Measurements from ENCODE around the gene SAMD15. TPM values are rescaled to one million over a fixed set of nuclear protein-coding genes. Genes with fewer than 3 reads are reported as not detected.

Gene SAMD15
- total RNA-seq, 4 donors from 2014 or later = under 0.01 to 3.1 (median 0.55) TPM; not detected in 1

- Histone ChIP-seq H3K27ac (no peak overlapping the region), H3K4me3 (no peak overlapping the region), H3K36me3 (no peaks in the 10 kb centered on the region), H3K9me3 (no peaks in the 10 kb centered on the region), H3K27me3 (no peaks in the 10 kb centered on the region), H3K4me1 (no peaks in the 10 kb centered on the region)
- TF ChIP-seq CTCF (IDR thresholded peaks at IDR 0.05) (no peak), POLR2A (IDR thresholded peaks at IDR 0.05) (no peak)
- intact Hi-C loops (cut with DNase I; ENCODE audit: low total_unique reads) = no loop called here
- no peak for DNase-seq
Observed at GRCh38 chr14:77400216-77400615, 23.0 kb downstream of the SAMD15 start.

DNA sequence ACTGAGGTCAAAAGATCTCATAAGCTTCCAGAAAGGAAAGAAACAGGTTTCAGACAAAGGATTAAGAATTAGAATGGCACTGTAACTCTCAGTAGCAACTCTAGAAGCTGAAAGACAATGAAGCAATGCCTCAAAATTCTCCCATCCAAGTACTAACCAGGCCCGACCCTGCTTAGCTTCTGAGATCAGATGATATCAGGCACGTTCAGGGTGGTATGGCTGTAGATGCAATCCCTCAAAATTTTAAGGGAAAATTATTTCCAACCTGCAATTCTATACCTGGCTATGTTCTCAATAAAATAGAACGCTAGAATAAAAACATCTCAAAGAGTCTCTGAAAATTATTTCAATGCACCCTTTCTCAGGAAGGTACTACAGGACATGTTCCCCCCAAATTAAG lies 26.6 kb downstream of the SAMD15 start:
- TF ChIP-seq POLR2A (IDR thresholded peaks at IDR 0.05) (no peak), CTCF (IDR thresholded peaks at IDR 0.05) (no peak)
- intact Hi-C loops (cut with DNase I; ENCODE audit: low total_unique reads) = no loop called here
- no peaks in the 10 kb centered on the region for H3K9me3 ChIP-seq

DNA sequence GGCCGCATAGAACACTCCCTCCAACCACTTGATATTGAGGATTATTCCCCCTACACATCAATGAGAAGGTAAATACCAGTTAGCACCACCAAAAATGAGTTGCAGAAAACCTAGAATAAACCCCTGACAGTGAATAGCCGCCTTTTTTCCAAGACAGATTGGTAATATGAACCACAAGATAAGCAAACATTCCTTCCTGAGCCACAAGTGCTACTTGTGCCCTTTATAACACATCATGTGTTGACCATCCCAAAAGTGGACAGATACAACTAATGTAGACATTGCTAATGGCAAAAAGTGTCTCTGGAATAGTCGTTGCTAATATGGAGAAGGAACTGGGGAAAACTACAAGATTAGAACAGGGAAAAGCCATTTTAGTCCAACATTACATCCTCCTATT lies 28.9 kb downstream of the SAMD15 start:
- no peak for DNase-seq
- H3K36me3 ChIP-seq = no peaks in the 10 kb centered on the region

More for the DNA sequence above, 26.6 kb downstream of the SAMD15 start:
- no peaks in the 10 kb centered on the region for H3K4me1 ChIP-seq
- no peaks in the 10 kb centered on the region for H3K27me3 ChIP-seq
- H3K4me3 ChIP-seq = no peak overlapping the region
- H3K27ac ChIP-seq = no peak overlapping the region
- H3K36me3 ChIP-seq = no peaks in the 10 kb centered on the region
- no peak for DNase-seq

GRCh38 chr14:77406718-77407117 lies 29.5 kb downstream of the SAMD15 start:
- Histone ChIP-seq H3K27me3 (no peaks in the 10 kb centered on the region), H3K4me1 (no peaks in the 10 kb centered on the region), H3K4me3 (no peak overlapping the region), H3K36me3 (no peaks in the 10 kb centered on the region), H3K27ac (no peak overlapping the region), H3K9me3 (no peaks in the 10 kb centered on the region)
- no peak for TF ChIP-seq CTCF (IDR thresholded peaks at IDR 0.05)
- TF ChIP-seq POLR2A (IDR thresholded peaks at IDR 0.05) = no peak
- DNase-seq = no peak
- intact Hi-C loops (cut with DNase I; ENCODE audit: low total_unique reads) = no loop called here

More for the DNA sequence above, 28.9 kb downstream of the SAMD15 start:
- no peaks in the 10 kb centered on the region for H3K4me1 ChIP-seq
- no peaks in the 10 kb centered on the region for H3K27me3 ChIP-seq
- TF ChIP-seq CTCF (IDR thresholded peaks at IDR 0.05) = no peak
- TF ChIP-seq POLR2A (IDR thresholded peaks at IDR 0.05) = no peak
- no peak overlapping the region for H3K27ac ChIP-seq
- intact Hi-C loops (cut with DNase I; ENCODE audit: low total_unique reads) = no loop called here
- H3K9me3 ChIP-seq = no peaks in the 10 kb centered on the region
- no peak overlapping the region for H3K4me3 ChIP-seq

GRCh38 chr14:77407158-77407557 lies 30.0 kb downstream of the SAMD15 start:
- Histone ChIP-seq H3K4me3 (no peak overlapping the region), H3K9me3 (no peaks in the 10 kb centered on the region), H3K27me3 (no peaks in the 10 kb centered on the region), H3K27ac (no peak overlapping the region), H3K36me3 (no peaks in the 10 kb centered on the region), H3K4me1 (no peaks in the 10 kb centered on the region)
- intact Hi-C loops (cut with DNase I; ENCODE audit: low total_unique reads) = no loop called here
- no peak for DNase-seq
- no peak for TF ChIP-seq POLR2A (IDR thresholded peaks at IDR 0.05)
- no peak for TF ChIP-seq CTCF (IDR thresholded peaks at IDR 0.05)
